ENCODE results near the gene RAB20.

The RAB20 gene

GRCh38 chr13:110533771-110534670 is 27.5 kb downstream of the RAB20 start:
- TF ChIP-seq GATA2 (IDR thresholded peaks at IDR 0.05; ENCODE audit: low read depth, low read length) = no peak

- TF ChIP-seq GATA2 (IDR thresholded peaks at IDR 0.05; ENCODE audit: low read depth, low read length) = no peak
- TF ChIP-seq GATA3 (IDR thresholded peaks at IDR 0.05; ENCODE audit: low read depth, low read length) = no peak
These were observed 29.8 kb downstream of the RAB20 start for GRCh38 chr13:110531671-110532083.

GRCh38 chr13:110531100-110531499 is 30.4 kb downstream of the RAB20 start:
- TF ChIP-seq GATA3 (IDR thresholded peaks at IDR 0.05; ENCODE audit: low read depth, low read length) (no peak), GATA2 (IDR thresholded peaks at IDR 0.05; ENCODE audit: low read depth, low read length) (no peak)

GRCh38 chr13:110529522-110530311 is 31.8 kb downstream of the RAB20 start:
- TF ChIP-seq GATA2 (IDR thresholded peaks at IDR 0.05; ENCODE audit: low read depth, low read length) (no peak), GATA3 (IDR thresholded peaks at IDR 0.05; ENCODE audit: low read depth, low read length) (no peak)

- TF ChIP-seq GATA3 (IDR thresholded peaks at IDR 0.05; ENCODE audit: low read depth, low read length) (no peak), GATA2 (IDR thresholded peaks at IDR 0.05; ENCODE audit: low read depth, low read length) (no peak)
These were observed 32.6 kb downstream of the RAB20 start for GRCh38 chr13:110528911-110529310.

GRCh38 chr13:110528371-110528770 is 33.2 kb downstream of the RAB20 start:
- TF ChIP-seq GATA2 (IDR thresholded peaks at IDR 0.05; ENCODE audit: low read depth, low read length) (no peak), GATA3 (IDR thresholded peaks at IDR 0.05; ENCODE audit: low read depth, low read length) (no peak)

- TF ChIP-seq GATA3 (IDR thresholded peaks at IDR 0.05; ENCODE audit: low read depth, low read length) = no peak
- no peak for TF ChIP-seq GATA2 (IDR thresholded peaks at IDR 0.05; ENCODE audit: low read depth, low read length)
These were observed 35.9 kb downstream of the RAB20 start for GRCh38 chr13:110525328-110526319.

- TF ChIP-seq GATA2 (IDR thresholded peaks at IDR 0.05; ENCODE audit: low read depth, low read length) (0 out of 2 replicates have a peak, but pooled peaks have one; percentile 25), GATA3 (IDR thresholded peaks at IDR 0.05; ENCODE audit: low read depth, low read length) (no peak)
These were observed 36.8 kb downstream of the RAB20 start for GRCh38 chr13:110524541-110525257.

- TF ChIP-seq GATA2 (IDR thresholded peaks at IDR 0.05; ENCODE audit: low read depth, low read length) = no peak
- TF ChIP-seq GATA3 (IDR thresholded peaks at IDR 0.05; ENCODE audit: low read depth, low read length) = no peak
These were observed 37.5 kb downstream of the RAB20 start for GRCh38 chr13:110523838-110524540.

GRCh38 chr13:110523180-110523579 is 38.3 kb downstream of the RAB20 start:
- no peak for TF ChIP-seq GATA3 (IDR thresholded peaks at IDR 0.05; ENCODE audit: low read depth, low read length)
- TF ChIP-seq GATA2 (IDR thresholded peaks at IDR 0.05; ENCODE audit: low read depth, low read length) = no peak

- TF ChIP-seq GATA3 (IDR thresholded peaks at IDR 0.05; ENCODE audit: low read depth, low read length) (no peak), GATA2 (IDR thresholded peaks at IDR 0.05; ENCODE audit: low read depth, low read length) (no peak)
These were observed 38.8 kb downstream of the RAB20 start for GRCh38 chr13:110522721-110523120.

- TF ChIP-seq GATA2 (IDR thresholded peaks at IDR 0.05; ENCODE audit: low read depth, low read length) (no peak), GATA3 (IDR thresholded peaks at IDR 0.05; ENCODE audit: low read depth, low read length) (no peak)
These were observed 39.6 kb downstream of the RAB20 start for GRCh38 chr13:110521946-110522345.

All from SH-SY5Y (cell line).